OCI-LY3 (cell line): ENCODE measurements around the gene ACOXL.

Experiments
- H2AFZ ChIP-seq: fragments of 200-600, 300-600 bp; shearing (Covaris generic); 2 replicates; pipeline ENCODE4 v1.6.0; 2014; ENCODE audit warnings: antibody characterized with exemption, low read depth, low read length
- H3K27ac ChIP-seq: fragments of 200-600, 300-600 bp; sonication (generic); 2 replicates; pipeline ENCODE4 v1.5.1; 2014; ENCODE audit warnings: mild to moderate bottlenecking, low read length, moderate library complexity, mixed read lengths
- H3K27me3 ChIP-seq: fragments of 200-600, 300-600 bp; sonication (generic); 2 replicates; pipeline ENCODE4 v1.6.1; 2014; ENCODE audit warnings: low read depth, low read length, mixed read lengths
- H3K36me3 ChIP-seq: fragments of 200-600, 300-600 bp; sonication (generic); replicated peaks from 2 replicates; pipeline ENCODE3; 2014; ENCODE audit warnings: low read depth, low read length, mixed read lengths
- H3K4me1 ChIP-seq: fragments of 300-600, 200-600 bp; sonication (generic); 2 replicates; pipeline ENCODE4 v1.6.1; 2014; ENCODE audit warnings: low read length, mixed read lengths
- H3K4me2 ChIP-seq: fragments of 200-600, 300-600 bp; sonication (generic); 2 replicates; pipeline ENCODE4 v1.6.1; 2014; ENCODE audit warnings: low read length, mixed read lengths
- H3K4me3 ChIP-seq: fragments of 300-600, 200-600 bp; sonication (generic); 2 replicates; pipeline ENCODE4 v1.5.1; 2014; ENCODE audit warnings: antibody characterized with exemption, mild to moderate bottlenecking, low read length, moderate library complexity
- H3K79me2 ChIP-seq: fragments of 300-600, 200-600 bp; shearing (Covaris generic); 2 replicates; pipeline ENCODE4 v1.6.1; 2014; ENCODE audit warnings: mild to moderate bottlenecking, low read length, mixed read lengths
- H3K9ac ChIP-seq: fragments of 300-600, 200-600 bp; shearing (Covaris generic); 2 replicates; pipeline ENCODE4 v1.6.0; 2014; ENCODE audit warnings: mild to moderate bottlenecking, low read length, moderate library complexity
- H3K9me3 ChIP-seq: fragments of 200-600, 300-600 bp; shearing (Covaris generic); 2 replicates; pipeline ENCODE4 v1.6.1; 2014; ENCODE audit warnings: low read length, mixed read lengths; ENCODE audit not compliant: insufficient read depth
- H4K20me1 ChIP-seq: fragments of 200-600, 300-600 bp; sonication (generic); 2 replicates; pipeline ENCODE4 v1.6.1; 2016; ENCODE audit warnings: low read length, mixed read lengths; ENCODE audit not compliant: insufficient read depth
- EZH2phosphoT487 ChIP-seq: fragments of 200-600 bp; shearing (Covaris generic); IDR thresholded peaks from 2 replicates; pipeline ENCODE4 v1.6.1; 2018; ENCODE audit warnings: antibody characterized with exemption, mixed run types, low read depth
- TF ChIP-seq, protein P1 (sequence below): fragments of 200-600, 300-600 bp; sonication (generic); IDR thresholded peaks from 2 replicates; pipeline ENCODE4 v1.5.1; 2014; ENCODE audit warnings: antibody characterized with exemption, low read length, low read depth

The ACOXL gene

GRCh38 chr2:110713513-110714362 is 18.6 kb upstream of the ACOXL start:
- no peak overlapping the region for H3K4me2 ChIP-seq

GRCh38 chr2:110714452-110715224 is 17.7 kb upstream of the ACOXL start:
- H3K36me3 ChIP-seq = no peaks in the 10 kb centered on the region
- H2AFZ ChIP-seq = no peak overlapping the region
- no peak overlapping the region for H3K27ac ChIP-seq
- H3K4me2 ChIP-seq = no peak overlapping the region
- H3K4me3 ChIP-seq = no peak overlapping the region
- H3K9me3 ChIP-seq = no peaks in the 10 kb centered on the region
- no peaks in the 10 kb centered on the region for H3K79me2 ChIP-seq
- no peaks in the 10 kb centered on the region for H4K20me1 ChIP-seq
- TF ChIP-seq EZH2phosphoT487 = no peak
- TF ChIP-seq, protein P1, sequence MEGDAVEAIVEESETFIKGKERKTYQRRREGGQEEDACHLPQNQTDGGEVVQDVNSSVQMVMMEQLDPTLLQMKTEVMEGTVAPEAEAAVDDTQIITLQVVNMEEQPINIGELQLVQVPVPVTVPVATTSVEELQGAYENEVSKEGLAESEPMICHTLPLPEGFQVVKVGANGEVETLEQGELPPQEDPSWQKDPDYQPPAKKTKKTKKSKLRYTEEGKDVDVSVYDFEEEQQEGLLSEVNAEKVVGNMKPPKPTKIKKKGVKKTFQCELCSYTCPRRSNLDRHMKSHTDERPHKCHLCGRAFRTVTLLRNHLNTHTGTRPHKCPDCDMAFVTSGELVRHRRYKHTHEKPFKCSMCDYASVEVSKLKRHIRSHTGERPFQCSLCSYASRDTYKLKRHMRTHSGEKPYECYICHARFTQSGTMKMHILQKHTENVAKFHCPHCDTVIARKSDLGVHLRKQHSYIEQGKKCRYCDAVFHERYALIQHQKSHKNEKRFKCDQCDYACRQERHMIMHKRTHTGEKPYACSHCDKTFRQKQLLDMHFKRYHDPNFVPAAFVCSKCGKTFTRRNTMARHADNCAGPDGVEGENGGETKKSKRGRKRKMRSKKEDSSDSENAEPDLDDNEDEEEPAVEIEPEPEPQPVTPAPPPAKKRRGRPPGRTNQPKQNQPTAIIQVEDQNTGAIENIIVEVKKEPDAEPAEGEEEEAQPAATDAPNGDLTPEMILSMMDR = no peak
- H3K9ac ChIP-seq = no peak overlapping the region
- H3K4me1 ChIP-seq = no peaks in the 10 kb centered on the region
- H3K27me3 ChIP-seq = peaks cover 70% of the 10 kb centered on the region

More at GRCh38 chr2:110713513-110714362, 18.6 kb upstream of the ACOXL start:
- Histone ChIP-seq H2AFZ (no peak overlapping the region), H3K9ac (no peak overlapping the region), H3K9me3 (no peaks in the 10 kb centered on the region), H3K27me3 (peaks cover 72% of the 10 kb centered on the region), H3K36me3 (no peaks in the 10 kb centered on the region), H3K4me3 (no peak overlapping the region), H3K4me1 (no peaks in the 10 kb centered on the region), H3K79me2 (no peaks in the 10 kb centered on the region), H3K27ac (no peak overlapping the region), H4K20me1 (no peaks in the 10 kb centered on the region)
- no peak for TF ChIP-seq EZH2phosphoT487
- TF ChIP-seq, protein P1 = no peak

GRCh38 chr2:110716959-110717645 is 15.3 kb upstream of the ACOXL start:
- Histone ChIP-seq H3K27ac (no peak overlapping the region), H3K36me3 (no peaks in the 10 kb centered on the region), H2AFZ (no peak overlapping the region), H3K9ac (no peak overlapping the region), H3K4me3 (no peak overlapping the region), H3K4me2 (no peak overlapping the region), H4K20me1 (no peaks in the 10 kb centered on the region), H3K27me3 (peaks cover 60% of the 10 kb centered on the region), H3K4me1 (no peaks in the 10 kb centered on the region), H3K79me2 (no peaks in the 10 kb centered on the region), H3K9me3 (no peaks in the 10 kb centered on the region)
- TF ChIP-seq, protein P1 = no peak
- TF ChIP-seq EZH2phosphoT487 = no peak

DNA sequence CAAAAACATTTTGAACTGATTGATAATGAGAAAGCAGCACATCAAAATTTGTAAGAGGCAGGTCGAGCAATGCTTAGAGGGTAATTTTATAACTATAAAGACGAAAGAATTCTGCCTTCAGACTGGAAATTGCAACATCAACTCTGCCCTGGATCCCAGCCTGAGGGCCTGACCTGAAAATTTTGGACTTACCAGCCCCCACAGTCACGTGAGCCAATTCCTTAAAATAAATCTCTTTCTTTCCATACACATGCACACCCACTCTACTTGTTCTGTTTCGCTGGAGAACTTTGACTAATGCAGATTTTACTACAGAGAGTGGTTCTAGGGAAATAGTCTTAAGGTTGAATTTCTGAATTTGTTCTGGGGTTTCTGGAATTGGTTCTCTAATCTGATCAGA is 14.6 kb upstream of the ACOXL start:
- Histone ChIP-seq H3K4me3 (no peak overlapping the region), H2AFZ (no peak overlapping the region), H3K9me3 (no peaks in the 10 kb centered on the region), H3K27me3 (peaks cover 59% of the 10 kb centered on the region), H3K4me2 (no peak overlapping the region), H3K36me3 (no peaks in the 10 kb centered on the region), H4K20me1 (no peaks in the 10 kb centered on the region), H3K79me2 (no peaks in the 10 kb centered on the region), H3K27ac (no peak overlapping the region), H3K4me1 (no peaks in the 10 kb centered on the region), H3K9ac (no peak overlapping the region)
- TF ChIP-seq, protein P1 = no peak
- TF ChIP-seq EZH2phosphoT487 = no peak
